Posterior vena cava (tissue), 2 donors: ENCODE data around the gene TMEM176B. TPM values are rescaled to one million over a fixed set of nuclear protein-coding genes. Genes with fewer than 3 reads are reported as not detected.

Experiments
- DNase-seq: peaks from one replicate; pipeline ENCODE4 v3.0.0-alpha.2; 2020; ENCODE audit warnings: low spot score
- intact Hi-C, 2 donors: fragments of 100-400 bp; cut with DNase I; formaldehyde crosslinking; loops; one replicate each; pipeline versions ENCODE4 v1.14.1 to v1.14.2; 2022 to 2023
- total RNA-seq, 2 donors: library from RNA; stranded (reverse); fragmentation: NEBNext Ultra II Directional; extraction: Animal tissue kit (Norgen Biotek cat#: 25700); gene quantifications; one replicate each; pipeline ENCODE4 v1.2.1, GENCODE V29; 2021
- donor health status: DM: yes; HTN: yes; CAD: no.
- donor health status: DM: yes; HTN: yes; CAD: no.

The TMEM176B gene
- total RNA-seq, 2 donors from 2014 or later: 65.3 to 110 TPM

- DNase-seq: no peak
- intact Hi-C loops: loop anchor here (10.0 kb wide), 2 partner anchors 85 to 105 kb away; partner anchors contain the start of gene AOC1 (in 1 of the 2)
Observed at GRCh38 chr7:150769768-150770167, 30.4 kb downstream of the TMEM176B start.

- intact Hi-C loops: no loop called here
- DNase-seq: no peak
Observed at GRCh38 chr7:150766334-150766709, 33.8 kb downstream of the TMEM176B start.

GRCh38 chr7:150759479-150759878, 40.7 kb downstream of the TMEM176B start:
- no peak for DNase-seq
- intact Hi-C loops: no loop called here

GRCh38 chr7:150756858-150757257, 43.3 kb downstream of the TMEM176B start:
- DNase-seq: no peak
- intact Hi-C loops: no loop called here

DNA sequence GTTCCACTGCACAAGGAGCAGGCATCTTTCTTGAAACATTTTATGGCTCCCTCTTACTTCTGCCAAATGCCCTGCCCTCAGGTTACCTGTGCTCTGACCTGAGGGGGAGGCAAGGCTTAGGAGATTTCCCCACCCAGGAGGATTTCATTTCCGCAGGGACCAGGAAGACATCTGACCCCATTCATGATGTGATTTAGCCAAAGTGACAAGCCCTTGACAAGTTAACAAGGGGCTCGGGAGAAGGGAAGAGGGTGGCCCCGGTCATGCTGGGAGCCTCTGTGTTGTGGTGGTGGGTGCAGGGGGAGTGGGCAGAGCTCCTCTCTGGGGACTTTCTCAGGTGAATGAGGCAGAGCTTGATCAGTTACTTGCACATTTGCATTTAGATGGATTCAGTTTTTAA, 44.0 kb downstream of the TMEM176B start:
- intact Hi-C loops: no loop called here
- DNase-seq: no peak

DNA sequence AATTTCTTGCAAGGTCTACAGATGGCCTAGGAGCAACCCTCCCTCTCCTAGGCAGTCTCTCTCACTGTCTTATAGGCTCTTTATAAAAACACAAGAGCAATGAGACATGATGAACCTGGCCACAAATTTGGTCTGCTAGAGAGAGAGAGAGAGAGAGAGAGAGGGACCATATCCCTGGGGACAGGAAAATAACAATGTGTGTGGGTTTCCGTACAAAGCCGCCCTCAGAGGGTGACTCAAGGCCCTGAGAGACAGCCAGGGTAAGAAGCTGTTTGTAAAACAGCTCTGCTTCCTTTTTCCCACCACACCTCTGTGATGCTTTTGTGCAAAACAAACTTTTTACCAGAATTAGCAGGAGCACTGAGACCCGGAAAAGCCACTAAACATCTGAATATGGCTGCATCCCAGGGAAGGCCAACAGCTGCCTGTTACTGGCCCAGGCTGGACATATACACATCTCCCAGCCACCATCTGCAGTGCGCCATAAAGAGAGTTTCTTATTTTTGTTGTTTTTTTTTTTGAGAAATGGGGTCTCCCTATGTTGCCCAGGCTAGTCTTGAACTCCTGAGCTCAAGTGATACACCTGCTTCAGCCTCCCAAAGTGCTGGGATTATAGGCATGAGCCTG, 44.6 kb downstream of the TMEM176B start:
- intact Hi-C loops: no loop called here
- no peak for DNase-seq

DNA sequence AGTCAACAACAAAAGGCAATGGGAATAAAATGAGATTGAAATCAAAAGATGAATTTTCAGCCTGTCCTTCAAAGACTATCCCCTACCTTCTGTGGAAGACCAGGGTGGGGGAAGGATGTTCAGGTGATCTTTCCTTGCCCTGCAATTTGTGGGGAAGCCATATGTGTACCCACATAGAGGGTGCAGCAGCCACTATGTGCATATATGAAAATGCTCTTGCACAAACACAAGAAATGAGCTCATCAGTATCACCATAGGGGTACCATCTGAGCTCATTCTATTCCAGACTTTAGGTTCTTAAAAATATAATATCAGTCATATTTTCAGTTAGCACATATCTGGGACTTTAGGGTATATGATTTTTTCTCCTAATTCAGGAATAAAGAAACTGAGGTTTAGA, 45.2 kb downstream of the TMEM176B start:
- intact Hi-C loops: no loop called here
- no peak for DNase-seq

GRCh38 chr7:150753826-150754603, 46.1 kb downstream of the TMEM176B start:
- DNase-seq: no peak
- intact Hi-C loops: no loop called here

- intact Hi-C loops: no loop called here
- no peak for DNase-seq
Observed at GRCh38 chr7:150753239-150753638, 46.9 kb downstream of the TMEM176B start.

- intact Hi-C loops: no loop called here
- no peak for DNase-seq
Observed at GRCh38 chr7:150751702-150752101, 48.5 kb downstream of the TMEM176B start.

- DNase-seq: no peak
- intact Hi-C loops: no loop called here
Observed at GRCh38 chr7:150748376-150748775, 51.8 kb downstream of the TMEM176B start.

- intact Hi-C loops: no loop called here
- no peak for DNase-seq
Observed at GRCh38 chr7:150746921-150747320, 53.2 kb downstream of the TMEM176B start.

- no peak for DNase-seq
- intact Hi-C loops: no loop called here
Observed at GRCh38 chr7:150745876-150746275, 54.3 kb downstream of the TMEM176B start.

DNA sequence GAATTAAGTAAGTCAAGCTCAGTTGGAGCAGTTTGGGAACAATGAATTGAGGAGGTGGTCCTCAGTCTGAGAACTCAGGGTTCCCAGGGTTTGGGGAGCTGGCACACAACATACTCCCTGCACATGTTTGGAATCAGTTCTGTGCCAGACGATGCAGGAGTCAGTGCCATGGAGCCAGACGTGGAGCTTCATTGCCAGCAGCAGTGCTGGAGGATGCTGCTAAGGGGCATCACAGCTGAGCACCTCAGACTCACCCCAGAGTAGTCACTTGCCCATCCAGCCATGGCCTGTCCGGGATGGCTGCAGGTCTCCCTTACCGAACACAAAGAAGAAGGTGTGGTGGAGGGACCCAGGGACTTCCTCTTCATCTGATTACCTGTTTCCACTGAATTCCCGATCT, 55.1 kb downstream of the TMEM176B start:
- intact Hi-C loops: no loop called here
- no peak for DNase-seq

- DNase-seq: no peak
- intact Hi-C loops: no loop called here
Observed at GRCh38 chr7:150744041-150744656, 56.0 kb downstream of the TMEM176B start.

GRCh38 chr7:150742286-150742968, 57.7 kb downstream of the TMEM176B start:
- DNase-seq: no peak
- intact Hi-C loops: no loop called here
